Breast epithelium (tissue), 4 donors: Measurements from ENCODE around the gene BIRC5. TPM values are rescaled to one million over a fixed set of nuclear protein-coding genes. Genes with fewer than 3 reads are reported as not detected.
A peak's percentile ranks its signal among the peaks of the same experiment; 100 is the strongest.

ENCODE experiments used
- DNase-seq, 2 donors: peaks; one replicate each; pipeline ENCODE4 v3.0.0-alpha.2; 2019; ENCODE audit warnings: low spot score in 2 of 2
- H3K27ac ChIP-seq, 2 donors: fragments of 200-600 bp; sonication (generic) in 1 of 2; one replicate each; pipeline ENCODE4 v1.5.1; 2016 to 2019; ENCODE audit warnings: mild to moderate bottlenecking in 1 of 2
- H3K27me3 ChIP-seq, 2 donors: fragments of 200-600 bp; sonication (generic) in 1 of 2; one replicate each; pipeline versions ENCODE4 v1.5.1 to v1.6.0; 2017 to 2019; ENCODE audit warnings: control low read depth in 1 of 2, mild to moderate bottlenecking in 1 of 2
- H3K36me3 ChIP-seq: fragments of 200-600 bp; one replicate; pipeline ENCODE4 v1.5.1; 2019
- H3K4me1 ChIP-seq, 2 donors: fragments of 200-600 bp; sonication (generic); one replicate each; pipeline ENCODE4 v1.5.1; 2016 to 2019; ENCODE audit warnings: control low read depth in 1 of 2
- H3K4me3 ChIP-seq, 3 donors: fragments of 200-600 bp; sonication (generic); 1 replicate in 2 of 3; 2 replicates in 1 of 3; pipeline ENCODE4 v1.5.1; 2016 to 2019; ENCODE audit warnings: mild to moderate bottlenecking in 3 of 3, moderate library complexity in 2 of 3
- H3K9me3 ChIP-seq, 2 donors: fragments of 200-600 bp; sonication (generic) in 1 of 2; one replicate each; pipeline ENCODE4 v1.5.1; 2016 to 2019; ENCODE audit warnings: control low read depth in 1 of 2
- CTCF ChIP-seq, 3 donors: fragments of 450-650 bp; IDR thresholded peaks; one replicate each; pipeline ENCODE4 v1.5.1; 2016 to 2017; ENCODE audit warnings: antibody characterized with exemption in 3 of 3, mild to moderate bottlenecking in 3 of 3, moderate library complexity in 3 of 3
- POLR2A ChIP-seq: fragments of 450-650 bp; IDR thresholded peaks from one replicate; pipeline ENCODE4 v1.6.1; 2016; ENCODE audit warnings: antibody characterized with exemption, mild to moderate bottlenecking, moderate library complexity
- POLR2AphosphoS5 ChIP-seq, 3 donors: sonication (generic); formaldehyde crosslinking; IDR thresholded peaks; one replicate each; pipeline ENCODE4 v1.6.1; 2017; ENCODE audit warnings: antibody characterized with exemption in 3 of 3
- intact Hi-C: fragments of 100-400 bp; cut with DNase I; formaldehyde crosslinking; loops from one replicate; pipeline ENCODE4 v1.15.1; 2023; ENCODE audit warnings: low total_unique reads
- total RNA-seq, 3 donors: library from RNA; depleted of rRNA; stranded (reverse); fragments of >200 nt; gene quantifications; one replicate each; pipeline ENCODE4 v1.1.0, GENCODE V29; 2016

BIRC5 gene
- total RNA-seq, 3 donors from 2014 or later: 0.29 to 1.9 (median 0.33) TPM

GRCh38 chr17:78223765-78224164, 9.7 kb downstream of the BIRC5 start:
- Histone ChIP-seq H3K4me3 (no peak overlapping the region), H3K36me3 (no peaks in the 10 kb centered on the region), H3K9me3 (no peaks in the 10 kb centered on the region), H3K4me1 (no peaks in the 10 kb centered on the region), H3K27me3 (no peaks in the 10 kb centered on the region), H3K27ac (peak overlapping the region in 1 of 2 donors; percentile 48)
- intact Hi-C loops: no loop called here
- no peak for TF ChIP-seq POLR2AphosphoS5 (IDR thresholded peaks at IDR 0.05)
- no peak for TF ChIP-seq POLR2A
- TF ChIP-seq CTCF (IDR thresholded peaks at IDR 0.05): no peak
- DNase-seq: no peak

- TF ChIP-seq POLR2A (no peak), CTCF (IDR thresholded peaks at IDR 0.05) (no peak), POLR2AphosphoS5 (IDR thresholded peaks at IDR 0.05) (no peak)
- Histone ChIP-seq H3K9me3 (no peaks in the 10 kb centered on the region), H3K4me3 (peak overlapping the region in 2 of 3 donors; percentile 22 to 37), H3K36me3 (no peaks in the 10 kb centered on the region), H3K4me1 (no peaks in the 10 kb centered on the region), H3K27ac (peak overlapping the region in 1 of 2 donors; percentile 61), H3K27me3 (no peaks in the 10 kb centered on the region)
- intact Hi-C loops: loop anchor here (5.0 kb wide), 1 partner anchor 1132 kb away; no protein-coding TSS in a partner anchor
- no peak for DNase-seq
Observed at GRCh38 chr17:78224231-78225087, 10.4 kb downstream of the BIRC5 start.

- Histone ChIP-seq H3K27ac (peak overlapping the region in 1 of 2 donors; percentile 61), H3K9me3 (no peaks in the 10 kb centered on the region), H3K4me1 (no peaks in the 10 kb centered on the region), H3K4me3 (peak overlapping the region in 1 of 3 donors; percentile 37), H3K36me3 (no peaks in the 10 kb centered on the region), H3K27me3 (no peaks in the 10 kb centered on the region)
- TF ChIP-seq POLR2A (no peak), POLR2AphosphoS5 (IDR thresholded peaks at IDR 0.05) (no peak), CTCF (IDR thresholded peaks at IDR 0.05) (no peak)
- intact Hi-C loops: loop anchor here (5.0 kb wide), 1 partner anchor 1133 kb away; no protein-coding TSS in a partner anchor
- no peak for DNase-seq
Observed at GRCh38 chr17:78225088-78225865, 11.2 kb downstream of the BIRC5 start.

GRCh38 chr17:78226055-78226758, 12.2 kb downstream of the BIRC5 start:
- intact Hi-C loops: loop anchor here (5.0 kb wide), 1 partner anchor 1134 kb away; no protein-coding TSS in a partner anchor
- H3K27me3 ChIP-seq: peaks cover 3 to 9% of the 10 kb centered on the region in 2 donors
- H3K4me1 ChIP-seq: no peaks in the 10 kb centered on the region
- H3K27ac ChIP-seq: no peak overlapping the region
- TF ChIP-seq POLR2A (no peak), POLR2AphosphoS5 (IDR thresholded peaks at IDR 0.05) (no peak), CTCF (IDR thresholded peaks at IDR 0.05) (no peak)
- no peaks in the 10 kb centered on the region for H3K9me3 ChIP-seq
- H3K36me3 ChIP-seq: no peaks in the 10 kb centered on the region
- no peak for DNase-seq
- H3K4me3 ChIP-seq: no peak overlapping the region
